Breast epithelium (tissue), 4 donors: Measurements from ENCODE around the gene NME3. TPM values are rescaled to one million over a fixed set of nuclear protein-coding genes. Genes with fewer than 3 reads are reported as not detected.

Source experiments
- DNase-seq, 2 donors: peaks; one replicate each; pipeline ENCODE4 v3.0.0-alpha.2; 2019; ENCODE audit warnings: low spot score in 2 of 2
- H3K27ac ChIP-seq, 2 donors: fragments of 200-600 bp; sonication (generic) in 1 of 2; one replicate each; pipeline ENCODE4 v1.5.1; 2016 to 2019; ENCODE audit warnings: mild to moderate bottlenecking in 1 of 2
- H3K27me3 ChIP-seq, 2 donors: fragments of 200-600 bp; sonication (generic) in 1 of 2; one replicate each; pipeline versions ENCODE4 v1.5.1 to v1.6.0; 2017 to 2019; ENCODE audit warnings: control low read depth in 1 of 2, mild to moderate bottlenecking in 1 of 2
- H3K36me3 ChIP-seq: fragments of 200-600 bp; one replicate; pipeline ENCODE4 v1.5.1; 2019
- H3K4me1 ChIP-seq, 2 donors: fragments of 200-600 bp; sonication (generic); one replicate each; pipeline ENCODE4 v1.5.1; 2016 to 2019; ENCODE audit warnings: control low read depth in 1 of 2
- H3K4me3 ChIP-seq, 3 donors: fragments of 200-600 bp; sonication (generic); 1 replicate in 2 of 3; 2 replicates in 1 of 3; pipeline ENCODE4 v1.5.1; 2016 to 2019; ENCODE audit warnings: mild to moderate bottlenecking in 3 of 3, moderate library complexity in 2 of 3
- H3K9me3 ChIP-seq, 2 donors: fragments of 200-600 bp; sonication (generic) in 1 of 2; one replicate each; pipeline ENCODE4 v1.5.1; 2016 to 2019; ENCODE audit warnings: control low read depth in 1 of 2
- POLR2A ChIP-seq: fragments of 450-650 bp; IDR thresholded peaks from one replicate; pipeline ENCODE4 v1.6.1; 2016; ENCODE audit warnings: antibody characterized with exemption, mild to moderate bottlenecking, moderate library complexity
- POLR2AphosphoS5 ChIP-seq, 3 donors: sonication (generic); formaldehyde crosslinking; IDR thresholded peaks; one replicate each; pipeline ENCODE4 v1.6.1; 2017; ENCODE audit warnings: antibody characterized with exemption in 3 of 3
- intact Hi-C: fragments of 100-400 bp; cut with DNase I; formaldehyde crosslinking; loops from one replicate; pipeline ENCODE4 v1.15.1; 2023; ENCODE audit warnings: low total_unique reads
- total RNA-seq, 3 donors: library from RNA; depleted of rRNA; stranded (reverse); fragments of >200 nt; gene quantifications; one replicate each; pipeline ENCODE4 v1.1.0, GENCODE V29; 2016
- TF ChIP-seq, protein P1 (sequence below), 3 donors: fragments of 450-650 bp; IDR thresholded peaks; one replicate each; pipeline ENCODE4 v1.5.1; 2016 to 2017; ENCODE audit warnings: antibody characterized with exemption in 3 of 3, mild to moderate bottlenecking in 3 of 3, moderate library complexity in 3 of 3

NME3 gene
- total RNA-seq, 3 donors from 2014 or later: 86.6 to 119 (median 115) TPM

DNA sequence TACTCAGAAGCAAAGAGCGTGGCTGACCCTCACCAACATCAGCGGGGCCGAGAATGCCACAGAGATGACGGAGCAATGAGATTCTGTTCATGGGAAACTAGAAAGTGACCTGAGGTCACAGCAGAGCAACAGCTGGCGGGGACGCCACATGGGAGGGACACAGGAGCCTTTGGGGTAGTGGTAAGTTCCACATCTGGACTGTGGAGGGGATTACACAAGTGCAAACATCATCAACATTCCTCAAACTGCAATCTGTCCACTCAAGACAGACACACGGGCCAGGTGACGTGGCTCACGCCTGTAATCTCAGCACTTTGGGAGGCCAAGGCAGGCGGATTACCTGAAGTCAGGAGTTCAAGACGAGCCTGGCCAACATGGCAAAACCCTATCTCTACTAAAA lies 44.1 kb upstream of the NME3 start:
- H3K4me1 ChIP-seq: peaks cover 0 to 7% of the 10 kb centered on the region in 2 donors
- intact Hi-C loops: no loop called here
- peaks cover 11% of the 10 kb centered on the region for H3K36me3 ChIP-seq
- H3K4me3 ChIP-seq: no peak overlapping the region
- no peak overlapping the region for H3K27ac ChIP-seq
- H3K27me3 ChIP-seq: no peaks in the 10 kb centered on the region
- TF ChIP-seq, protein P1, sequence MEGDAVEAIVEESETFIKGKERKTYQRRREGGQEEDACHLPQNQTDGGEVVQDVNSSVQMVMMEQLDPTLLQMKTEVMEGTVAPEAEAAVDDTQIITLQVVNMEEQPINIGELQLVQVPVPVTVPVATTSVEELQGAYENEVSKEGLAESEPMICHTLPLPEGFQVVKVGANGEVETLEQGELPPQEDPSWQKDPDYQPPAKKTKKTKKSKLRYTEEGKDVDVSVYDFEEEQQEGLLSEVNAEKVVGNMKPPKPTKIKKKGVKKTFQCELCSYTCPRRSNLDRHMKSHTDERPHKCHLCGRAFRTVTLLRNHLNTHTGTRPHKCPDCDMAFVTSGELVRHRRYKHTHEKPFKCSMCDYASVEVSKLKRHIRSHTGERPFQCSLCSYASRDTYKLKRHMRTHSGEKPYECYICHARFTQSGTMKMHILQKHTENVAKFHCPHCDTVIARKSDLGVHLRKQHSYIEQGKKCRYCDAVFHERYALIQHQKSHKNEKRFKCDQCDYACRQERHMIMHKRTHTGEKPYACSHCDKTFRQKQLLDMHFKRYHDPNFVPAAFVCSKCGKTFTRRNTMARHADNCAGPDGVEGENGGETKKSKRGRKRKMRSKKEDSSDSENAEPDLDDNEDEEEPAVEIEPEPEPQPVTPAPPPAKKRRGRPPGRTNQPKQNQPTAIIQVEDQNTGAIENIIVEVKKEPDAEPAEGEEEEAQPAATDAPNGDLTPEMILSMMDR (IDR thresholded peaks at IDR 0.05): no peak
- TF ChIP-seq POLR2AphosphoS5 (IDR thresholded peaks at IDR 0.05) (no peak), POLR2A (no peak)
- no peak for DNase-seq
- H3K9me3 ChIP-seq: no peaks in the 10 kb centered on the region

DNA sequence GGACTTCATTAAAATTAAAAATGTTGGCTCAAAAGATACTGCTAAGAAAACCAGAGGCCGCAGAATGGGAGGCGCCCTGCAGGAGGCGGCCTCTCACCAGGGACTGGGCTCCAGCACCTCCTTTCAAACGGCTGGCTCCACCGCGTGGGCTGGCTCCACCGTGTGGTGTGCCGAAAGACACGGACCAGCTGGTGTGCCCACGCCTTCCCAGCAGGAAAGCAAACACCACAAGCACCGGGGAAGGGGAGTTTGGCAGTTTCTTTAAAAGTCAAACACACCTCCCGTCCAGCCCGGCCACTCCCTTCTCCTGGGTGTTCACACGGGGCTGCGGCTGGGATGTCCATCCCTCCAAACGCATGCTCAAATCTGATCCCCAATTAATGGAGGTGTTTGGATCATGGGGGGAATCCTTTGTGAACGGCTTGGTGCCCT lies 41.4 kb upstream of the NME3 start:
- H3K27me3 ChIP-seq: no peaks in the 10 kb centered on the region
- H3K4me3 ChIP-seq: no peak overlapping the region
- H3K36me3 ChIP-seq: peaks cover 11% of the 10 kb centered on the region
- no peak overlapping the region for H3K27ac ChIP-seq
- intact Hi-C loops: no loop called here
- H3K9me3 ChIP-seq: no peaks in the 10 kb centered on the region
- TF ChIP-seq POLR2A (no peak), POLR2AphosphoS5 (IDR thresholded peaks at IDR 0.05) (no peak)
- TF ChIP-seq, protein P1 (IDR thresholded peaks at IDR 0.05): peak in 2 of 3 donors; percentile 33 to 53
- peak; percentile 58 to 73 for DNase-seq
- peaks cover 0 to 7% of the 10 kb centered on the region in 2 donors for H3K4me1 ChIP-seq

DNA sequence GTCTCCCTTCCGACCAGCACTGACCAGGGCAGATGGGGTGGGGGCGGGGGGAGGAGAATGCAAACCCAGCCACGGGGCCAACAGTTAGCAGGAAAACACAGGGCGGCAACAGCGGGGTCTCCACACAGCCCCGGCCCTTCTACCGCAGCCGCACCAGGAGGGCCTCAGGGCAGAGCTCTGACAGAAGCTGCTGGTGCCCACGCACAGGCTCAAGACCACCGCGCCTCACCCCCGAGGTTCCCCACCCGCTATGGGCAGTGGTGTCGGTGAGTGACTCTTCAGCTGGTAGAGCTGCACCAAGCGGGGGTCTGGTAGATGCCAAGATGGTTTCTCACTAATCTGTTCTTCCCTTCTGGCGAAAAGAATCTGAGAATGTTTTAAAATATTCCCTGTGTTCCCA lies 39.2 kb upstream of the NME3 start:
- Histone ChIP-seq H3K4me1 (peaks cover 0 to 7% of the 10 kb centered on the region in 2 donors), H3K27ac (no peak overlapping the region), H3K4me3 (no peak overlapping the region), H3K27me3 (no peaks in the 10 kb centered on the region), H3K9me3 (no peaks in the 10 kb centered on the region), H3K36me3 (no peaks in the 10 kb centered on the region)
- TF ChIP-seq, protein P1 (IDR thresholded peaks at IDR 0.05): no peak
- TF ChIP-seq POLR2A (no peak), POLR2AphosphoS5 (IDR thresholded peaks at IDR 0.05) (no peak)
- intact Hi-C loops: no loop called here
- DNase-seq: no peak

DNA sequence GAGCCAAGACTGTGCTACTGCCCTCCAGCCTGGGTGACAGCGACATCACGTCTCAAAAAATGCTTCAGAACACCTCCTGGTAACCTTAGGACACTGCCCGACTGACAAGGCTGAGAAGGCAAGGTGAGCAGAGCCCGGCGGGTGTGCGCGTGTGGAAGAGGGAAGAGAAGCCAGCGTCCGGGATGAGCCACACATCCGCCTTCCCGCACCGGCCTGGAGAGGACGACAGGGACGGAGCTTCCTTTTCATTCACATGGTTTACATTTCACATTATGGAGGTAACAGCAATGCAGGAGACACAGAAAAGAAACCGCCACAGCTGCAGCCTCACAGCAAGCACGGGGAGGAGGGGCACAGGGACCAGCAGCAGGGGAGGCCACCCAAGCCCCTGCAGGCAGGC lies 38.8 kb upstream of the NME3 start:
- Histone ChIP-seq H3K4me1 (peaks cover 0 to 7% of the 10 kb centered on the region in 2 donors), H3K9me3 (no peaks in the 10 kb centered on the region), H3K27ac (no peak overlapping the region), H3K4me3 (no peak overlapping the region), H3K27me3 (no peaks in the 10 kb centered on the region), H3K36me3 (no peaks in the 10 kb centered on the region)
- no peak for TF ChIP-seq POLR2AphosphoS5 (IDR thresholded peaks at IDR 0.05)
- TF ChIP-seq, protein P1 (IDR thresholded peaks at IDR 0.05): no peak
- no peak for TF ChIP-seq POLR2A
- intact Hi-C loops: no loop called here
- DNase-seq: no peak

DNA sequence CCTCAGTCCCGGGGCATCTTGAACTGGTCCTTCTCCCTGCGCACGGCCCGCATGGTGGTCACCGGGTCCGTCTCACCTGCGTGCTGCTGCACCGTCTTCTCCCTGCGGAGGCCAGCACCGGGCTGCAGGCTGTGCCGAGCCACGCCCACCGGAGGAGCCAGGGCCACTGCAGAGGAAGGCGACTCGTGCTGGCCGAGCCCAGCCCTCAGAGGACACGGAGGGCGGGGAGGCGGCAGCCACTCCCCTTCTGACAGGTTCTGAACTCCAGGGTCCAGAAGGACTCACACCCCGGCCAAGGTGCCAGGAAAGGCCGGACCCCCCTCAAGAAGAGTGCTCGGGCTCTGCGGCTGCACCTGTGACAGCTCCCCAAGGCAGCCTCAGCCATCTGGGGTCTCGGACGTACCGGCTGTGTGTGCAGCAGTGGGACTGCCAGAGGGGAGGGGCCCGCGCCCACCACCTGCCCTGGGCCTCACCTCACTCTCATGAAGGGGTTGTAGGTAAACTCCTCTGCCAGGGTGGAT lies 38.0 kb upstream of the NME3 start:
- Histone ChIP-seq H3K4me1 (peaks cover 0 to 7% of the 10 kb centered on the region in 2 donors), H3K9me3 (no peaks in the 10 kb centered on the region), H3K27ac (no peak overlapping the region), H3K27me3 (no peaks in the 10 kb centered on the region), H3K4me3 (no peak overlapping the region), H3K36me3 (no peaks in the 10 kb centered on the region)
- intact Hi-C loops: no loop called here
- no peak for DNase-seq
- TF ChIP-seq, protein P1 (IDR thresholded peaks at IDR 0.05): no peak
- TF ChIP-seq POLR2A: no peak
- TF ChIP-seq POLR2AphosphoS5 (IDR thresholded peaks at IDR 0.05): no peak
